Measurements from ENCODE around the gene PTGDR2.

Gene PTGDR2

DNA sequence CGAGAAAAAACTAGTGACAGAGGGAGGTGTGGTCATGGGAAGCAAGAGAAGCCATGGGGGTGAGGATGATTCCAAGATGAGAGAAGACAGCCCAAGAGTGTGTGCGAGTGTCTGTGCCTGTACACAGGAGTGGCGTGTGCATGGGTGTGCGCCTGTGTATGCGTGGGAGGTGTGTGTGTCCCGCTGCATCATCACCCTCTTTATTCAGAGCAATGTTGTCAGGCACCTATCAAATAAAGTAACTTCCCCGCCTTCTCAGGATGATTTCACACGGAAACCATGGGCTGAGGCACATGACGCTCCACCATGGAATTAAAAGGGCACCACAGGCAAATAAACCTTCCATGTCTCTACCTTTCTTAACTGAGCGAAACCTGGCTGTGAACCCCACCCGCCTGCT, 46.1 kb downstream of the PTGDR2 start:
- no peak for DNase-seq (ENCODE audit: low spot score)

DNA sequence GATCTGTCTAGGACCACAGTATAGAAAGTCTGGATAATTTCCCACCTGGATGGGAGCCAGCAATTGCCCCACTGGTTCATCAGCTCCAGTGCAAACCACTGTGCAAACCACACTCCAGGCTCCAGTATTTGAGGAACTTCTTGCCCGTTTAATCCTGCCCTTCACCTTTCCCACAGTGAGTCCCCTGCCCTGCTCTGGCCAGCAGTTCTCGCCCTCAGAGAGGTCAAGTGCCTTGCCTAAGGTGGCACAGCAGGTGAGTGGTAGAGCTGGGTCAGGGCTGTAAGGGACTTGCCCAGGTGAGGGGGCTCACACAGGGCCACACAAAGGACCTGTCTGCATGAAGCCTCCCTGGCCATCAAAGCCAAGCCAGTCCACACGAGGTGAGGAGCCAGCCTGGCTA, 46.5 kb downstream of the PTGDR2 start:
- no peak for DNase-seq (ENCODE audit: low spot score)

DNA sequence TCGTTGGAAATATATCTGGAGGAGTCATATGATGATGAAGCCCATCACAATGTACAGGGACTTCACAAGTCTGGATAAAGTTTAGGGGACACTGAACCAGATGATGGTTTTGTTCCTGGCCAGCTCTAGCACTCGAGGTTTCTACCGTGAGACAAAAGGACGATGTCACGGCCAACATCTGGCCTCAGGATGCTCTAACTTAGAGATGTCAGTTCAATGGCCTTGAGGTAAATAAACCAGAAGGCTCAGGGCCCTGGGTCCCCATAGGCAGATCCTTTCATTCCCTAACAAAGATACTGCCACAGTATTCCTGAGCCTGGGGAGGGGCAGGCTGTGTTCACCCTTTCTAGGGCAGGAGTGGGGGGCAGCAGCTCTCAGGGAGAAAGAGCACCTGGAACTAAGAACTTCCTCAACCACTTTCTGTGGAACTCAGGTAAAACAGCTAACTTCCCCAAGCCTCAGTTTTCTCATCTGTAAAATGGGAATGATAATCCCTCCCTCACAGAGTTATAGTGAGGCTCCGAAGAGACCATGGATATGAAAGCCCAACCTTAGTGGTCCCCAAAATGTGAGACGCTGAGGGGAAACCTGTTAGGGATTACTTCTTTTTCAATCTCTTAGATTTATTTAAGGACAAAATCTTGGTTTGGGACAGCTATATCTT, 52.3 kb downstream of the PTGDR2 start:
- DNase-seq (ENCODE audit: low spot score) = no peak

DNA sequence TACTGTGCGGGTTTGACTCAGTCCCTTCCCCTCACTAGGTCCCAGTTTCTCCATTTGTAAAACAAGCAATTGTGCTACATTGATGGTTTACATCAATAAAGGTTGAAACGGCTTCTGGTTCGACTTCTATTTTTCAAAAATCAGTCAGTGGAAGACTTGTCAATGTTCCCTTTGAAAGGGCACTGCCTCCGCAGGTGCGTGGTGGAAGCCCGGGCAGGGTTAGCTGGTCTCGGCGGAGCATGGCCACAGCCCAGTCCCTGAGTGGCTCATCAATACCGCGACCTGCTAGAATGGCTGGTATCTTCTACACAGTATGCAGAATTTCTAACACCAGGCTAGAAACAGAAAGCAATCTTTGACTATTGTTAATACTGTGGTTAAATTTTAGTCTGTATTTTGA, 54.6 kb downstream of the PTGDR2 start:
- no peak for DNase-seq (ENCODE audit: low spot score)
